Fibroblast of skin of left quadriceps (primary cell): ENCODE measurements around the gene BSCL2.
"Not testable (repeated sequence)": the region's sequence is repeated elsewhere in the genome, so short reads cannot be mapped to it uniquely, and the experiment has no call there.

Experiments used
- DNase-seq, 2 experiments: peaks; one replicate each; pipeline ENCODE4 v3.0.0-alpha.2; 2013; ENCODE audit warnings: low read depth in 2 of 2

BSCL2 gene

GRCh38 chr11:62719302-62719978, 12.2 kb upstream of the BSCL2 start:
- no peak for DNase-seq

DNA sequence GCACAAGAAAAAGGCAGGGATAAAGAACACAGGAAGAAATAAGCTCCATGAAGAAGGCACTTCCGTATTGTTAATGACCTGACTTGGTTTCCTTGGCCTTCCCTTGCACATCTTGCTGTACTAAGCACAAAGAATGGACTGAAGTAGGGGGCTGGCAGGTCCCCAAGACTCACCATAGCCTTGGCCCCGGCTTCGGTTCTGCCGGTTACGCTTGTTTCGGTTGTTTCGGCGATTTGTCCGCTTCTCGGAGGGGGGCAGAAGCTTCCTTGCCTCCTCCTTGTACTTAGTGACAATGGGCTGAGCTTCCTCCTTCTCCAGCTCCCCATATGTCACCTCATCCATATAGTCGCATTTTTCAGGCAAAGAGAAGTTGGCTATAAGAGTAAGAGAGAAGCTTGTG, 9.6 kb upstream of the BSCL2 start:
- DNase-seq: no peak

DNA sequence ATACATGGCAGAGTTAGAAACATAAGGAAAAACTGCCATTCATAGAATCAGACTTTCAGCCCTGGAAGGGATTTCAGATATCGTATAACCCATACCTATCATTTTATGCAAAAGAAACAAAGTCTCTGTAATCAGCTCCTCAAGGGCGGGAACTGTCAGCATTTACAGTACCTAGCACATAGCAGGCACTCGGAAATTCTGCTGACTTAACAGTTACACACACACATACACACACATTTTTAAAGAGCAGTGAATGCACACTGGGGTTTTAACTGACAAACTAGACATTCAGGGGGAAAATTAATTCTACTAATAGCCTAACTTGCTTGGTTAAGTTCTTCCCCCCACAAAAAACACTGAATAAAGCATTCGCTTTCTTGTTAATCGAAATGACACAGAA, 9.0 kb upstream of the BSCL2 start:
- no peak for DNase-seq

DNA sequence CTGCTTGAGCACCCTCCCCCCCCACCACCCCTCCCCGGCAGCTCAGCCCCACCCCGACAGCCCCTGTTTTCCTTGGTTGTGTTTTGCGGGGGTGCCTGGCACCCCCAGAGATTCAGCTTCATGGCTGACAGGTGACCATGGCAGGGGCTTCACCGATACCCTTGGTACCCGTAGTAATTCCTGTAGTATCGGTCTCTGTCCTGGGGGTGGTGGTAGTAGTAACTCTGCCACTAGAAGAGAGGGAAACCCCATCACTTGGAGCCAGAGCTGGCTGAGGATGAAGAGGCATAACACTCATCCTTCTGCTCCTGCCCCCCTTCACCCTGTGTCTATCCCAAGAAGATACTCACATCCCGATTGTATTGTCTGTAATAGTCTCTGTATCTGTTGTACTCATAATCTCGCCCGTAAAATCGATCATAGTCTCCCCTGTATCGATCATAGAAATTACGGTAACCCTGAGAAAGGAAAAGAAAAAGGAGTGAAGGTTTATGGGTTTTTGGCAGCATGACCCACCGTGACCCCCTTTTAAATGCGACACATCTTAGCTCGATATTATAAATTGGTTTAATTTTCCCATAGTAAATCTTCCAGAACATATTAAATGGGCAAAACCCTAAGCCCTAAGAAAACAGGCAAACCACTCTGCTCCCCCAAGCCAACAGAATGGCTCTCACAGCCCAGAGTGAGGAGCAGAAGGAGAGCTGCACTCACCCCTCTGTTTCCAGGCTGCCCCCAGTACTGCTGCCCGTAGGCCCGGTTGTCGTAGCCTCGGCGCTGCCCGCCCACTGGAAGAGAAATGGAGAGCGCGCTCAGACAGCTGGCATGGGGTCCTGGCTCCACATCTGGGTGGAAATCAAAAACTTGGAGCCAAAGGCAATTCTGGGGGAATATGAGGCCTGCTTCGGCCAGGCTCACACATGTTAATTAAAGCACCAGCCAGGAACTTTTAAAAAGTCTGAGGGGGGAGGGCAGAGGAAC, 8.2 kb upstream of the BSCL2 start:
- DNase-seq: no peak

DNA sequence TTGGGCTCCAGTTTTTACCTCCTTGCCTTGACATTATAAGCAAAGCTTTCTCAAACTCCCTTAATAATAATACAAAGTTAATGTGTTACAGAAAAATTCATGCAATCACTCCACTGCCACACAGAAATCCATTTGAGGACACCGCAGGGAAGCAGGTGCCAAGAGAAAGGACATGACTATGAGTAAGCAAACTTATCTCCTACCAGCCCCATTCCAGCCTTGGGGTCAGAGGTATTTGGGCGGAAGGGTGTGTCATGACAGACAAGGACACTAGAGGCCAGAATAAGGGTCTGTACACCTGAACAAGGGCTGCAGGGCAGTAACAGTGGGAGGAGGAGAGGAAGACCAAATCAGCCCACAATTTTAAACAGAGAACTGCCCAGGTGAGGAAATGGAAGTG, 6.1 kb upstream of the BSCL2 start:
- no peak for DNase-seq

DNA sequence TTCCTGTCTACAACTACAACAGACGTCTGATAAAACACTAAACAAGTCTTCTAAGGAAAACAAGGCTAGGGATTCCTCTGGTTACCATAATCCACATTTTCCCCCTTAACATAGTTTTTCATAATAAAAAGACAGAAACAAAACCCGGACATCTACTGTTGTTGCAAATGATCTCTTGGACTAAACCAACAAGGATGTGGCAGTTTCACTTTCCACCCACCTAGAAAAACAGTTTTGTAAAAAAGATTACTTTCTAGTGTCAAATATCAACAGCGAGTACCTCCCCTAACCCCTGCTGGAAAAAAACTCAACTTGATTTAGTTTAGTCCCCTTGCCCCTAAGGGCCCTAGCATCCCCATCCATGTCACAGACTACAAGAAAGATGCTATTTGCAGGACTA, 5.6 kb upstream of the BSCL2 start:
- no peak for DNase-seq

- DNase-seq: no peak
Measured at GRCh38 chr11:62712276-62712812, 5.1 kb upstream of the BSCL2 start.

DNA sequence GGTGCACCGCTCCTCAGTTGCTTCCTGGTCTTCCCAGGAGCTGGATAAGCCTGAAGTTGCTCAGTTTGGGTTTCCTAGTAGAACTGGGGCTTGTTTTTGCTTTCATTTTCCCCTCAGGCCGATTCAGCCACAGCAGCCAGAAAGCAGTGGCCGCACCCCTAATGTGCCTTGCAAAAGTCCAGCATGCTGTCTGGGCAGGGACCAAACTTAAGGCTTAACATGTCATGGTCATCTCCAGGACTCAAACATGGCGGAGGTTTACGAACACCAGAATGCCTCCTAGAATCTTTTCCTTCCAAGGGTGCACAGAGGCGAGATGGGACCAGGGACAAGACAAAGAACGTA, 2.7 kb upstream of the BSCL2 start:
- no peak for DNase-seq

- DNase-seq: peak; percentile 95
Measured at GRCh38 chr11:62709247-62710000, 2.2 kb upstream of the BSCL2 start.

- DNase-seq: no peak
Measured at GRCh38 chr11:62708793-62709192, 1.6 kb upstream of the BSCL2 start.

DNA sequence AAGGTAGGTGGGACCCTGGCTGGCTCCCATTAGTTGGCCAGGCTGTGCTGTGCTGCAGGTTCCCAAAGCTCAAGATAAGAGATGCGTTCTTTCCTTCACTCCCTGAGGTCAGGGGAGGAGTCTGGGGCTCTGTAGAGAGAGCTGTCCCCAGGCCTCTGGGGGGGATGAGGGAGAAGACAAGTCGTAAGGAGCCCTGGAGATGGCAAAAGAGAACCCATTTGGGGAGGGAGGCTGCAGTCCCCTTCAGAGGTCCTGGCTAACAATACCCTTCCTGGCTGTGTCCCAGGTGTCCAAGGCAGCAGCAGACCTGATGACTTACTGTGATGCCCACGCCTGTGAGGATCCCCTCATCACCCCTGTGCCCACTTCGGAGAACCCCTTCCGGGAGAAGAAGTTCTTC, 1.2 kb upstream of the BSCL2 start:
- no peak for DNase-seq

GRCh38 chr11:62706850-62707247, 375 bp downstream of the BSCL2 start:
- DNase-seq: no peak

- DNase-seq: peak; percentile 82 to 84
Measured at GRCh38 chr11:62705880-62706849, 1.1 kb downstream of the BSCL2 start.

GRCh38 chr11:62705413-62705812, 1.8 kb downstream of the BSCL2 start:
- DNase-seq: no peak

GRCh38 chr11:62703921-62704320, 3.3 kb downstream of the BSCL2 start:
- DNase-seq: not testable (repeated sequence)

DNA sequence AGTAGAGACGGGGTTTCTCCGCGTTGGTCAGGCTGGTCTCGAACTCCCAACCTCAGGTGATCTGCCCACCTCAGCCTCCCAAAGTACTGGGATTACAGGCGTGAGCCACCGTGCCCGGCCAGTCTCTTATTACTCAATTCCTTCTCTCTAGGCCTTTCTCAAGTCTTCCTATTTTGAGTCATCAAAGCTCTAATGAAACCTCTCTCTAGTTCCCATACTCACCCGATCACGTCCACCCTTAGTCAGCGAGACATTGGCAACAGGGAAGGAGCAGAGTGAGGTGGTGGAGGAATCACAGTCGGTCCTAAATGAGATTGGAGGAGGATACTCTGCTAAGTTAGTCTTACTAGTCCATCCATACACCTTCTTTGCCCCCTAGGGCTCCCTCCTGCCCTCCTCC, 5.0 kb downstream of the BSCL2 start:
- DNase-seq: no peak

GRCh38 chr11:62694455-62695167, 12.6 kb downstream of the BSCL2 start:
- DNase-seq: peak; percentile 51 to 52

GRCh38 chr11:62693624-62694023, 13.6 kb downstream of the BSCL2 start:
- not testable (repeated sequence) for DNase-seq

DNA sequence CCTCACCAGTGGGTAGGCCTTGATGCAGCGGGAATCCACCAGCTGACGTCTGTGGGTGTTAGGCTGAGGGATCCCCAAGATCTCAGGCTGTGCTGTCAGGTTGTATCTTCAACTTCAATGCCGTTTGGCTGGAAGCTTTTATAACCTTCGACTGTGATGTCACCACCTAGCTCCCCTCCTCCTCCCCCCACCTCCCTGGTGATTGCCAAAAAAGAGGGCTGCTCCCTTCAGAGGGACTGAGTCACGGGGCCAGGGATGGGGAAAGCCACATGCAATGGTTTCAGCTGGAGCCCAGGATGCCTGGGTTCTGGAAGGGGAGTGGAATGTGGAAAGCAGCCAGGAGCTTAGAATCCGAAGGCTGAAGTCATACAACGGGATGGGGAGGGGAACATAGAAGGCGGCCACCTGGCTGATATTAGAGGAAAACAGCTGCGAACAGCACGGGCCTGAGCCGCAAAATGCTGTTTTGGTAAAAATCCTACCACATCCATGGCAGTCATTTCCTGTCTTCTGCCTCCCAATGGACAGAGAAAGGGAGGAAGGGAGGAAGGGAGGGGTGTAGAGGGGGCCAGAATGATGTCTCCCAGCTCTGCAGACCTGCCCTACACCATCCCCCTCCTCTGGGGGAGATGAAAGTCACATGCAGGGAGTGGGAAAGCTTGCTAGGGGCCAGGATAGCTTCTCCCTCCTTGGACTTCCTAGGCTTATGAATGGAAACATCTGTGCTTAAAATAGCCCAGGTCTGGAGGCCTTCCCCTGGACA, 17.6 kb downstream of the BSCL2 start, which contains the start of gene LRRN4CL:
Gene LRRN4CL, minus strand, starts transcription at position 110 of the 763 bp plus-strand sequence. CDS start 1,022 bp downstream, outside the sequence.
- peak; percentile 97 for DNase-seq
